ENCODE results near the gene FRS2. TPM values are rescaled to one million over a fixed set of nuclear protein-coding genes. Genes with fewer than 3 reads are reported as not detected.

The FRS2 gene
- total RNA-seq, 6 donors from 2014 or later = 14.3 to 54.1 (median 24.7) TPM

GRCh38 chr12:69511469-69512267 lies 41.5 kb downstream of the FRS2 start:
- ATAC-seq (ENCODE audit: low FRiP score in 2 of 2) = no peak
- H3K9me3 ChIP-seq = no peaks in the 10 kb centered on the region
- H3K4me3 ChIP-seq = no peak overlapping the region
- no peak for DNase-seq
- H3K36me3 ChIP-seq = no peaks in the 10 kb centered on the region
- WGBS, 2 donors = 91 to 93% methylated on average over 6 of the region's 6 CpGs
- H3K4me1 ChIP-seq = peaks cover 11 to 59% (median 22%) of the 10 kb centered on the region in 4 donors
- TF ChIP-seq CTCF (IDR thresholded peaks at IDR 0.05) (no peak), EP300 (IDR thresholded peaks at IDR 0.05) (no peak), POLR2A (IDR thresholded peaks at IDR 0.05) (no peak), POLR2AphosphoS5 (IDR thresholded peaks at IDR 0.05) (no peak)
- no peak overlapping the region for H3K27ac ChIP-seq
- no peaks in the 10 kb centered on the region for H3K27me3 ChIP-seq

GRCh38 chr12:69512820-69513219 lies 42.6 kb downstream of the FRS2 start:
- no peak for TF ChIP-seq CTCF (IDR thresholded peaks at IDR 0.05)
- TF ChIP-seq POLR2AphosphoS5 (IDR thresholded peaks at IDR 0.05) = no peak
- TF ChIP-seq POLR2A (IDR thresholded peaks at IDR 0.05) = no peak
- no peak for TF ChIP-seq EP300 (IDR thresholded peaks at IDR 0.05)
- WGBS, 2 donors = 84 to 86% methylated on average over 2 of the region's 2 CpGs
- Histone ChIP-seq H3K4me3 (no peak overlapping the region), H3K4me1 (peaks cover 12 to 50% (median 19%) of the 10 kb centered on the region in 4 donors), H3K27me3 (no peaks in the 10 kb centered on the region), H3K9me3 (no peaks in the 10 kb centered on the region), H3K27ac (no peak overlapping the region), H3K36me3 (no peaks in the 10 kb centered on the region)
- ATAC-seq (ENCODE audit: low FRiP score in 2 of 2) = no peak
- no peak for DNase-seq

DNA sequence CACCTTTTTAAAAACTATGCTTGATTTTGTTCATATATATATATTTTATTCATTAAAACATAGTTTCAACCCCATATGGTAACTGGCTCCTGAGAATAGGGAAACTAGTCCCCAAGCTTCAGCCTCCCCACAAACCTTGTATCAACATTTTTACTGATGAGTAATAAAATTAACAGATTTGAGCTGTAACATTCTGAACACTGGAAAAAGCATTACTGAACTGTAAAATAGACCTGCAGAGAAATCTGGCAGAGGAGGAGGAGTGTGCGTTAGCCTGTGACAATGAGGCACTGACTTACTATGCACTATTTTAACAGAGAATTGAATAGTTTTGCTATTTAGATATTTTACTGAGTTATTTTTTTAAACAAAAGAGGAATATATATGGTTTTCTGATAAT lies 43.1 kb downstream of the FRS2 start:
- 92 to 93% methylated on average over 1 of the region's 1 CpG for WGBS, 2 donors
- Histone ChIP-seq H3K9me3 (no peaks in the 10 kb centered on the region), H3K27me3 (no peaks in the 10 kb centered on the region), H3K4me3 (no peak overlapping the region), H3K36me3 (no peaks in the 10 kb centered on the region), H3K4me1 (peaks cover 13 to 53% (median 19%) of the 10 kb centered on the region in 4 donors), H3K27ac (no peak overlapping the region)
- ATAC-seq (ENCODE audit: low FRiP score in 2 of 2) (no peak), DNase-seq (no peak)
- no peak for TF ChIP-seq CTCF (IDR thresholded peaks at IDR 0.05)
- no peak for TF ChIP-seq POLR2A (IDR thresholded peaks at IDR 0.05)
- TF ChIP-seq EP300 (IDR thresholded peaks at IDR 0.05) = no peak
- no peak for TF ChIP-seq POLR2AphosphoS5 (IDR thresholded peaks at IDR 0.05)

- Histone ChIP-seq H3K27me3 (no peaks in the 10 kb centered on the region), H3K9me3 (no peaks in the 10 kb centered on the region), H3K27ac (no peak overlapping the region), H3K4me3 (no peak overlapping the region), H3K4me1 (peaks cover 13 to 54% (median 19%) of the 10 kb centered on the region in 4 donors), H3K36me3 (no peaks in the 10 kb centered on the region)
- DNase-seq = no peak
- 83 to 86% methylated on average over 2 of the region's 2 CpGs for WGBS, 2 donors
- ATAC-seq (ENCODE audit: low FRiP score in 2 of 2) = no peak
- TF ChIP-seq EP300 (IDR thresholded peaks at IDR 0.05) (no peak), POLR2AphosphoS5 (IDR thresholded peaks at IDR 0.05) (no peak), CTCF (IDR thresholded peaks at IDR 0.05) (no peak), POLR2A (IDR thresholded peaks at IDR 0.05) (no peak)
These were observed 43.9 kb downstream of the FRS2 start for GRCh38 chr12:69514111-69514510.

- no peaks in the 10 kb centered on the region for H3K9me3 ChIP-seq
- TF ChIP-seq CTCF (IDR thresholded peaks at IDR 0.05) (no peak), POLR2A (IDR thresholded peaks at IDR 0.05) (no peak), EP300 (IDR thresholded peaks at IDR 0.05) (no peak), POLR2AphosphoS5 (IDR thresholded peaks at IDR 0.05) (no peak)
- ATAC-seq (ENCODE audit: low FRiP score in 2 of 2) = no peak
- no peak overlapping the region for H3K4me3 ChIP-seq
- H3K4me1 ChIP-seq = peaks cover 13 to 46% (median 19%) of the 10 kb centered on the region in 4 donors
- no peak for DNase-seq
- no peaks in the 10 kb centered on the region for H3K36me3 ChIP-seq
- no peaks in the 10 kb centered on the region for H3K27me3 ChIP-seq
- H3K27ac ChIP-seq = no peak overlapping the region
These were observed 44.7 kb downstream of the FRS2 start for GRCh38 chr12:69514845-69515244.
